ENCODE data around the gene TBCD.

TBCD gene

GRCh38 chr17:82974136-82974952, 222.5 kb downstream of the TBCD start:
- no peak overlapping the region for H3K4ac ChIP-seq (ENCODE audit: low read length)
- H3K27ac ChIP-seq (replicated peaks; ENCODE audit: low read length), result no peak overlapping the region
- no peak for DNase-seq (ENCODE audit: low spot score)
- H3K18ac ChIP-seq (ENCODE audit: low read length), result peak overlapping the region; percentile 87
- no peak overlapping the region for H3K4me3 ChIP-seq (ENCODE audit: low read length in 2 of 2)
- peaks cover 0 to 3% of the 10 kb centered on the region in 2 donors for H3K4me1 ChIP-seq (ENCODE audit: control insufficient read depth in 2 of 2, insufficient read depth in 1 of 2, low read depth in 1 of 2, low read length in 2 of 2)
- H4K91ac ChIP-seq (ENCODE audit: low read depth, low read length, poor library complexity), result no peak overlapping the region
- H2BK120ac ChIP-seq (ENCODE audit: low read depth, low read length), result peak overlapping the region; percentile 31
- peak overlapping the region; percentile 17 for H4K8ac ChIP-seq (ENCODE audit: low read depth, low read length)
- no peak overlapping the region for H2BK12ac ChIP-seq (ENCODE audit: low read length)
- H2AK5ac ChIP-seq (ENCODE audit: low read depth, low read length), result no peak overlapping the region
- H2BK5ac ChIP-seq (ENCODE audit: low read length), result peak overlapping the region; percentile 39
- no peaks in the 10 kb centered on the region for H3K27me3 ChIP-seq (ENCODE audit: control insufficient read depth in 3 of 3, insufficient read depth in 3 of 3, low read depth in 1 of 3, low read length in 3 of 3)
- WGBS, 2 donors (ENCODE audit: extremely low coverage in 2 of 2, insufficient read length in 2 of 2, insufficient replicate concordance in 1 of 2), result no CpG with 5 or more reads among the region's 28 CpGs
- peak overlapping the region; percentile 80 for H3K23ac ChIP-seq (ENCODE audit: low read depth, low read length, poor library complexity)
- no peak overlapping the region for H2AFZ ChIP-seq (ENCODE audit: low read length)
- H3K36me3 ChIP-seq (replicated peaks in 1 of 2; ENCODE audit: control insufficient read depth in 2 of 2, insufficient read depth in 2 of 2, low read length in 2 of 2), result no peaks in the 10 kb centered on the region
- peaks cover 0 to 9% of the 10 kb centered on the region in 2 donors for H3K9me3 ChIP-seq (replicated peaks in 1 of 2; ENCODE audit: control insufficient read depth in 2 of 2, insufficient read depth in 1 of 2, low read depth in 1 of 2, low read length in 2 of 2)
- H3K4me2 ChIP-seq (ENCODE audit: insufficient read depth, low read length, poor library complexity, severe bottlenecking), result no peak overlapping the region
- peak overlapping the region; percentile 21 for H3K9ac ChIP-seq (ENCODE audit: low read depth, low read length, poor library complexity)
- no peaks in the 10 kb centered on the region for H3K79me1 ChIP-seq (ENCODE audit: low read depth, low read length)
- peak overlapping the region; percentile 26 for H2BK15ac ChIP-seq (ENCODE audit: low read length)
- peak overlapping the region; percentile 89 for H3K14ac ChIP-seq (ENCODE audit: low read length)

DNA sequence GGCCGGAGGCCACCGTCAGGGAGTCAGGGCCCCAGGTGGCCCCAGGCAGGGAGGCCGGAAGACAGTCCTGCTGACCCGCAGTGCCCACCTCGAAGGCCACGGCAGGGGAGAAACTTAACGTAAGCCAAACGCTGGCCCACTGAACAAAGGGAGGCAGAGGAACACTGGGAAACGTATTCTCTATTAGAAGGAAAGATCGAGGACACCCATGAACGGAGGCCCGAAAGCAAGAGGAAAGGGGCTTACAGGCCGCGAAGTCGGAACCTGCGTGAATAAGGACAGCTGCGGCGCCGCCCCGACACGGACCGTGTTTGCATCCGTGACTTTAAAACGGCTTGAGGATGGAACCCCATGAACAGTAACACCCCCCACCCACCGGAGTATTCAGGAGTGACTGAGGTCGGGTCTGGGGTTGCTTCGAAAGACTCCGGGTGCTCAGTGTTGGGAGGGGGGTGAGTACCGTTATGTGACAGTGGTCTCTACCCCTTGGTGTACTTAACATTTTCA, 225.2 kb downstream of the TBCD start:
- H3K18ac ChIP-seq (ENCODE audit: low read length), result no peak overlapping the region
- no peak overlapping the region for H3K9ac ChIP-seq (ENCODE audit: low read depth, low read length, poor library complexity)
- H3K27me3 ChIP-seq (ENCODE audit: control insufficient read depth in 3 of 3, insufficient read depth in 3 of 3, low read depth in 1 of 3, low read length in 3 of 3), result no peaks in the 10 kb centered on the region
- no peak overlapping the region for H3K23ac ChIP-seq (ENCODE audit: low read depth, low read length, poor library complexity)
- WGBS, 2 donors (ENCODE audit: extremely low coverage in 2 of 2, insufficient read length in 2 of 2, insufficient replicate concordance in 1 of 2), result no CpG with 5 or more reads among the region's 29 CpGs
- no peak overlapping the region for H3K14ac ChIP-seq (ENCODE audit: low read length)
- DNase-seq (ENCODE audit: low spot score), result no peak
- H2BK5ac ChIP-seq (ENCODE audit: low read length), result no peak overlapping the region
- no peak overlapping the region for H2BK120ac ChIP-seq (ENCODE audit: low read depth, low read length)
- no peak overlapping the region for H2BK15ac ChIP-seq (ENCODE audit: low read length)
- no peak overlapping the region for H3K27ac ChIP-seq (replicated peaks; ENCODE audit: low read length)
- H3K4ac ChIP-seq (ENCODE audit: low read length), result no peak overlapping the region
- H2BK12ac ChIP-seq (ENCODE audit: low read length), result no peak overlapping the region
- H3K36me3 ChIP-seq (replicated peaks in 1 of 2; ENCODE audit: control insufficient read depth in 2 of 2, insufficient read depth in 2 of 2, low read length in 2 of 2), result no peaks in the 10 kb centered on the region
- no peak overlapping the region for H2AFZ ChIP-seq (ENCODE audit: low read length)
- no peak overlapping the region for H3K4me3 ChIP-seq (ENCODE audit: low read length in 2 of 2)
- H2AK5ac ChIP-seq (ENCODE audit: low read depth, low read length), result no peak overlapping the region
- no peak overlapping the region for H3K4me2 ChIP-seq (ENCODE audit: insufficient read depth, low read length, poor library complexity, severe bottlenecking)
- H3K79me1 ChIP-seq (ENCODE audit: low read depth, low read length), result no peaks in the 10 kb centered on the region
- no peak overlapping the region for H4K91ac ChIP-seq (ENCODE audit: low read depth, low read length, poor library complexity)
- peaks cover 2 to 3% of the 10 kb centered on the region in 2 donors for H3K9me3 ChIP-seq (replicated peaks in 1 of 2; ENCODE audit: control insufficient read depth in 2 of 2, insufficient read depth in 1 of 2, low read depth in 1 of 2, low read length in 2 of 2)
- no peak overlapping the region for H4K8ac ChIP-seq (ENCODE audit: low read depth, low read length)
- peaks cover 0 to 8% of the 10 kb centered on the region in 2 donors for H3K4me1 ChIP-seq (ENCODE audit: control insufficient read depth in 2 of 2, insufficient read depth in 1 of 2, low read depth in 1 of 2, low read length in 2 of 2)

GRCh38 chr17:82977606-82978005, 225.7 kb downstream of the TBCD start:
- no peak overlapping the region for H2BK15ac ChIP-seq (ENCODE audit: low read length)
- no peak overlapping the region for H4K91ac ChIP-seq (ENCODE audit: low read depth, low read length, poor library complexity)
- peak overlapping the region; percentile 27 for H3K18ac ChIP-seq (ENCODE audit: low read length)
- no peaks in the 10 kb centered on the region for H3K27me3 ChIP-seq (ENCODE audit: control insufficient read depth in 3 of 3, insufficient read depth in 3 of 3, low read depth in 1 of 3, low read length in 3 of 3)
- no peak overlapping the region for H4K8ac ChIP-seq (ENCODE audit: low read depth, low read length)
- no CpG with 5 or more reads among the region's 20 CpGs for WGBS, 2 donors (ENCODE audit: extremely low coverage in 2 of 2, insufficient read length in 2 of 2, insufficient replicate concordance in 1 of 2)
- H2BK12ac ChIP-seq (ENCODE audit: low read length), result no peak overlapping the region
- H3K9ac ChIP-seq (ENCODE audit: low read depth, low read length, poor library complexity), result no peak overlapping the region
- H3K4ac ChIP-seq (ENCODE audit: low read length), result no peak overlapping the region
- H3K79me1 ChIP-seq (ENCODE audit: low read depth, low read length), result no peaks in the 10 kb centered on the region
- H3K4me1 ChIP-seq (ENCODE audit: control insufficient read depth in 2 of 2, insufficient read depth in 1 of 2, low read depth in 1 of 2, low read length in 2 of 2), result peaks cover 0 to 8% of the 10 kb centered on the region in 2 donors
- H3K4me3 ChIP-seq (ENCODE audit: low read length in 2 of 2), result no peak overlapping the region
- no peak overlapping the region for H2AFZ ChIP-seq (ENCODE audit: low read length)
- H2BK5ac ChIP-seq (ENCODE audit: low read length), result no peak overlapping the region
- H2BK120ac ChIP-seq (ENCODE audit: low read depth, low read length), result no peak overlapping the region
- no peak overlapping the region for H3K27ac ChIP-seq (replicated peaks; ENCODE audit: low read length)
- no peak overlapping the region for H3K14ac ChIP-seq (ENCODE audit: low read length)
- no peak for DNase-seq (ENCODE audit: low spot score)
- peaks cover 2 to 3% of the 10 kb centered on the region in 2 donors for H3K9me3 ChIP-seq (replicated peaks in 1 of 2; ENCODE audit: control insufficient read depth in 2 of 2, insufficient read depth in 1 of 2, low read depth in 1 of 2, low read length in 2 of 2)
- H3K4me2 ChIP-seq (ENCODE audit: insufficient read depth, low read length, poor library complexity, severe bottlenecking), result no peak overlapping the region
- H3K23ac ChIP-seq (ENCODE audit: low read depth, low read length, poor library complexity), result no peak overlapping the region
- no peak overlapping the region for H2AK5ac ChIP-seq (ENCODE audit: low read depth, low read length)
- H3K36me3 ChIP-seq (replicated peaks in 1 of 2; ENCODE audit: control insufficient read depth in 2 of 2, insufficient read depth in 2 of 2, low read length in 2 of 2), result no peaks in the 10 kb centered on the region

DNA sequence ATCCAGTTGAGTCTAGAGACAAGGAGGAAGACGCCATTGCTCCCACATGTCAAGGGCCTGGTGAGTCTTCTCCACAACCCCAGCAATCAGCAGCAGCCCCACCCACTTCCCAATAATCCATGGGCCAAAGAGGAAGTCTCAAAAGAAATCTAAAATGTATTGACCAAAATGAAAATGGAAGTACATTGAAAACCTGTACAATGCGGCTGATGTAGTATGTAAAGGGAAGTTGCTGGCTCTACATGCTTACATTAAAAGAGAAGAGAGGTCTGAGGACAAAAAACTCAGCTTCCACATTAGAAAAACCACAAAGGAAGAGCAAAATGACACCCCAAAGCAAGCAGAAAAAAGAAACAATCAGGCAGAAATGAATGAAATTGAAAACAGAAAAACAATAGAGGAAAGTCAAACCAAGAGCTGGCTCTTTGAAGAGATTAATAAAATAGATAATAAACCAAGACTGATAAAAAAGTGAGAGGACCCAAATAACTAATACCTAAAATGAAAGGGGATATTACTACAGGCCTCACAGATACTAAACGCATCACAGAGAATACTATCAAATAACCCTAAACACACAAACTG, 227.0 kb downstream of the TBCD start:
- Histone ChIP-seq H2AFZ (ENCODE audit: low read length) (no peak overlapping the region), H3K23ac (ENCODE audit: low read depth, low read length, poor library complexity) (no peak overlapping the region), H4K91ac (ENCODE audit: low read depth, low read length, poor library complexity) (no peak overlapping the region), H3K27me3 (ENCODE audit: control insufficient read depth in 3 of 3, insufficient read depth in 3 of 3, low read depth in 1 of 3, low read length in 3 of 3) (no peaks in the 10 kb centered on the region), H3K4me1 (ENCODE audit: control insufficient read depth in 2 of 2, insufficient read depth in 1 of 2, low read depth in 1 of 2, low read length in 2 of 2) (peaks cover 0 to 8% of the 10 kb centered on the region in 2 donors), H3K4me2 (ENCODE audit: insufficient read depth, low read length, poor library complexity, severe bottlenecking) (no peak overlapping the region), H3K36me3 (replicated peaks in 1 of 2; ENCODE audit: control insufficient read depth in 2 of 2, insufficient read depth in 2 of 2, low read length in 2 of 2) (no peaks in the 10 kb centered on the region), H2BK15ac (ENCODE audit: low read length) (no peak overlapping the region), H3K14ac (ENCODE audit: low read length) (no peak overlapping the region), H2AK5ac (ENCODE audit: low read depth, low read length) (no peak overlapping the region), H3K9me3 (replicated peaks in 1 of 2; ENCODE audit: control insufficient read depth in 2 of 2, insufficient read depth in 1 of 2, low read depth in 1 of 2, low read length in 2 of 2) (peaks cover 2% of the 10 kb centered on the region in 2 donors), H2BK5ac (ENCODE audit: low read length) (no peak overlapping the region), H3K27ac (replicated peaks; ENCODE audit: low read length) (no peak overlapping the region), H3K4ac (ENCODE audit: low read length) (no peak overlapping the region), H2BK120ac (ENCODE audit: low read depth, low read length) (no peak overlapping the region), H2BK12ac (ENCODE audit: low read length) (no peak overlapping the region), H3K18ac (ENCODE audit: low read length) (no peak overlapping the region), H3K4me3 (ENCODE audit: low read length in 2 of 2) (no peak overlapping the region), H3K9ac (ENCODE audit: low read depth, low read length, poor library complexity) (no peak overlapping the region), H3K79me1 (ENCODE audit: low read depth, low read length) (no peaks in the 10 kb centered on the region), H4K8ac (ENCODE audit: low read depth, low read length) (no peak overlapping the region)
- no peak for DNase-seq (ENCODE audit: low spot score)
- WGBS, 2 donors (ENCODE audit: extremely low coverage in 2 of 2, insufficient read length in 2 of 2, insufficient replicate concordance in 1 of 2), result no CpG with 5 or more reads among the region's 3 CpGs
